ENCODE data around the gene ARHGAP24. TPM values are rescaled to one million over a fixed set of nuclear protein-coding genes. Genes with fewer than 3 reads are reported as not detected.
"Not testable (repeated sequence)": the region's sequence is repeated elsewhere in the genome, so short reads cannot be mapped to it uniquely, and the experiment has no call there.

The ARHGAP24 gene
- total RNA-seq, 1 experiment from 2014 or later = 14.2 TPM

GRCh38 chr4:85808864-85809263 lies 333.9 kb downstream of the ARHGAP24 start:
- DNase-seq (ENCODE audit: low read depth) = no peak

- peak; percentile 91 for DNase-seq (ENCODE audit: low read depth)
Observed at GRCh38 chr4:85812776-85813175, 337.8 kb downstream of the ARHGAP24 start.

GRCh38 chr4:85815796-85816459 lies 341.0 kb downstream of the ARHGAP24 start:
- DNase-seq (ENCODE audit: low read depth) = no peak

GRCh38 chr4:85818700-85819099 lies 343.8 kb downstream of the ARHGAP24 start:
- DNase-seq (ENCODE audit: low read depth) = no peak

GRCh38 chr4:85820101-85820500 lies 345.2 kb downstream of the ARHGAP24 start:
- DNase-seq (ENCODE audit: low read depth) = not testable (repeated sequence)

- no peak for DNase-seq (ENCODE audit: low read depth)
Observed at GRCh38 chr4:85821688-85822455, 346.9 kb downstream of the ARHGAP24 start.

GRCh38 chr4:85823295-85823694 lies 348.3 kb downstream of the ARHGAP24 start:
- peak; percentile 55 for DNase-seq (ENCODE audit: low read depth)

GRCh38 chr4:85824166-85824945 lies 349.4 kb downstream of the ARHGAP24 start:
- peak; percentile 25 for DNase-seq (ENCODE audit: low read depth)

GRCh38 chr4:85826060-85826678 lies 351.2 kb downstream of the ARHGAP24 start:
- DNase-seq (ENCODE audit: low read depth) = peak; percentile 91

- DNase-seq (ENCODE audit: low read depth) = peak; percentile 53
Observed at GRCh38 chr4:85828027-85828890, 353.3 kb downstream of the ARHGAP24 start.

GRCh38 chr4:85829276-85830051 lies 354.5 kb downstream of the ARHGAP24 start:
- DNase-seq (ENCODE audit: low read depth) = peak; percentile 42

GRCh38 chr4:85831647-85832046 lies 356.7 kb downstream of the ARHGAP24 start:
- DNase-seq (ENCODE audit: low read depth) = no peak

GRCh38 chr4:85833302-85833701 lies 358.4 kb downstream of the ARHGAP24 start:
- DNase-seq (ENCODE audit: low read depth) = no peak

- DNase-seq (ENCODE audit: low read depth) = no peak
Observed at GRCh38 chr4:85834934-85835333, 360.0 kb downstream of the ARHGAP24 start.

GRCh38 chr4:85836588-85837438 lies 361.9 kb downstream of the ARHGAP24 start:
- DNase-seq (ENCODE audit: low read depth) = no peak

- DNase-seq (ENCODE audit: low read depth) = no peak
Observed at GRCh38 chr4:85837439-85837733, 362.4 kb downstream of the ARHGAP24 start.

GRCh38 chr4:85839981-85840451 lies 365.1 kb downstream of the ARHGAP24 start:
- DNase-seq (ENCODE audit: low read depth) = not testable (repeated sequence)

- peak; percentile 85 for DNase-seq (ENCODE audit: low read depth)
Observed at GRCh38 chr4:85842540-85842939, 367.6 kb downstream of the ARHGAP24 start.

- DNase-seq (ENCODE audit: low read depth) = not testable (repeated sequence)
Observed at GRCh38 chr4:85853740-85854139, 378.8 kb downstream of the ARHGAP24 start.
